ENCODE results near the gene ADRM1.

ADRM1 gene

DNA sequence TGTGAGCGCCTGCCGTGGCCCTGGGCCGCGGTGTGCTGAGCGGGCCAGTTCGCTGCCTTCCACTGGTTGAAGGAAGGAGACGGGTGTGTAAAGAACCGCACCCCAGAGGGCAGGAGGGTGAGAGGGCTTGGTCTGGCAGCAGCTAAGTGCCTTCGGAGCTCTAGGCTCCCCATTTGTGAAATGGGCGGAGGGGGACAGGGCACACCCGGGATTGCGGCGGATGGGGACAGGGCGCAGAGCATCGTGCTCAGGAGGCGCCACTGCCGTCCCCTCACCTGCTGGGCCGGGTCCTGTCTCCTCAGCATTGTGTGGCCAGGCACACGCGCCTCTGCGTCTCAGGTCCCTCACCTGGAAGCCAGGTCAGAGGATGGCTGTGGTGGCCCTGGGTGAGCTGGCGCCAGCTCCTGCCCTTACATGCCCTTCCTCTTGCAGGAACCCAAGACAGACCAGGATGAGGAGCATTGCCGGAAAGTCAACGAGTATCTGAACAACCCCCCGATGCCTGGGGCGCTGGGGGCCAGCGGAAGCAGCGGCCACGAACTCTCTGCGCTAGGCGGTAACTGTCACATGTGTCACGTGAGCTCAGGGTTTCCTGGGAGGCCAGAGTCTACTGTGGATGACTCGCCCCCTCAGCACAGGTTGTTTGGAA is 3.1 kb downstream of the ADRM1 start:
- H3K79me2 ChIP-seq (ENCODE audit: control insufficient read depth, low read length), result peaks cover 46% of the 10 kb centered on the region
- no peak overlapping the region for H3K4me3 ChIP-seq (ENCODE audit: low read length)
- H3K4me1 ChIP-seq (ENCODE audit: control insufficient read depth, low read length), result peaks cover 17% of the 10 kb centered on the region
- no peaks in the 10 kb centered on the region for H3K9me2 ChIP-seq (replicated peaks; ENCODE audit: control insufficient read depth, low read length)
- no peaks in the 10 kb centered on the region for H3K9me3 ChIP-seq (ENCODE audit: control insufficient read depth, insufficient read depth, low read length)
- no peaks in the 10 kb centered on the region for H3K27me3 ChIP-seq (ENCODE audit: control insufficient read depth, low read length)
- peaks cover 66% of the 10 kb centered on the region for H3K36me3 ChIP-seq (ENCODE audit: control insufficient read depth, low read length)
- no peak for TF ChIP-seq EZH2phosphoT487 (IDR thresholded peaks at IDR 0.05; ENCODE audit: borderline replicate concordance, low read length)
- TF ChIP-seq, protein P1, sequence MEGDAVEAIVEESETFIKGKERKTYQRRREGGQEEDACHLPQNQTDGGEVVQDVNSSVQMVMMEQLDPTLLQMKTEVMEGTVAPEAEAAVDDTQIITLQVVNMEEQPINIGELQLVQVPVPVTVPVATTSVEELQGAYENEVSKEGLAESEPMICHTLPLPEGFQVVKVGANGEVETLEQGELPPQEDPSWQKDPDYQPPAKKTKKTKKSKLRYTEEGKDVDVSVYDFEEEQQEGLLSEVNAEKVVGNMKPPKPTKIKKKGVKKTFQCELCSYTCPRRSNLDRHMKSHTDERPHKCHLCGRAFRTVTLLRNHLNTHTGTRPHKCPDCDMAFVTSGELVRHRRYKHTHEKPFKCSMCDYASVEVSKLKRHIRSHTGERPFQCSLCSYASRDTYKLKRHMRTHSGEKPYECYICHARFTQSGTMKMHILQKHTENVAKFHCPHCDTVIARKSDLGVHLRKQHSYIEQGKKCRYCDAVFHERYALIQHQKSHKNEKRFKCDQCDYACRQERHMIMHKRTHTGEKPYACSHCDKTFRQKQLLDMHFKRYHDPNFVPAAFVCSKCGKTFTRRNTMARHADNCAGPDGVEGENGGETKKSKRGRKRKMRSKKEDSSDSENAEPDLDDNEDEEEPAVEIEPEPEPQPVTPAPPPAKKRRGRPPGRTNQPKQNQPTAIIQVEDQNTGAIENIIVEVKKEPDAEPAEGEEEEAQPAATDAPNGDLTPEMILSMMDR (IDR thresholded peaks at IDR 0.05; ENCODE audit: low read depth, low read length, poor library complexity, severe bottlenecking), result no peak
- peaks cover 6% of the 10 kb centered on the region; the same call in 1 of the 2 replicates for H3F3A ChIP-seq (ENCODE audit: control insufficient read depth, insufficient read depth)
- peaks cover 32% of the 10 kb centered on the region for H4K20me1 ChIP-seq (ENCODE audit: control insufficient read depth, insufficient read depth, low read depth, low read length)
- H3K27ac ChIP-seq (ENCODE audit: low read depth, low read length), result no peak overlapping the region
- H3K4me2 ChIP-seq (ENCODE audit: low read length), result peak overlapping the region; percentile 88; the same call in 1 of the 2 replicates

DNA sequence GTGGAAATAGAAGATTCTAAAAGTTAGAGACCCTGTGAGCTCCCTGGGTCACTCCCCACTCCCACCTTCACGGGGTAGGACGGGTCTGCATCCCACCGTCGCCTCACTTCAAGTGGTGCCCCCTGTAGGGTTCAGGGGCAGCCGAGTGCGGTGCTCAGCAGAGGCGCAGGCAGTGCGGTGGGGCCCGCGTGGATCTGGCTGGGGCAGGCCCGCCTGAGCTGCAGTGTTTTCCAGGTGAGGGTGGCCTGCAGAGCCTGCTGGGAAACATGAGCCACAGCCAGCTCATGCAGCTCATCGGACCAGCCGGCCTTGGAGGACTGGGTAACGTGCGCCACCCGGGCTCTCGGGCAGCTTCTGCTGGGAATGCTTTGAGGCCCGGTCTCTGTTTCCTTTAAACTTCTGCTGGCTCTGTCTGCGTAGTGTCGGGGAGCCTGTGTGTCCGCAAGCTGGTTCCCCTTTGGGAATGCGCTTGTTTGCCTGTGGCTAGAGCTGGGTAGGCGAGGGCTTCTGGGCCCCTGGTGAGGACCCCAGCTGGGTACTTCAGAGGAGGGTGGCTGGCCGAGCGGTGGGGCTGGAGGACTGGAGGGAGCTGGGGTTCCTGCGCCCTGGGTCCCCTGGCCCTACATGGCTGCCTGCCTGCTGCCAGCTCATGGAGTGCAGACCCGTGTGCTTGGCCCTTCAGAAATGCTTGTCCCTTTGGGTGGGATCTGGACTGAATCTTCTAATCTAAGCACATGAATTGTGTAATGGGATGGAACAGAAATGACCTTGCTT is 3.8 kb downstream of the ADRM1 start:
- Histone ChIP-seq H3K27ac (ENCODE audit: low read depth, low read length) (no peak overlapping the region), H3K27me3 (ENCODE audit: control insufficient read depth, low read length) (no peaks in the 10 kb centered on the region), H3K4me3 (ENCODE audit: low read length) (no peak overlapping the region), H3K9me3 (ENCODE audit: control insufficient read depth, insufficient read depth, low read length) (no peaks in the 10 kb centered on the region), H3K36me3 (ENCODE audit: control insufficient read depth, low read length) (peaks cover 66% of the 10 kb centered on the region), H3K4me2 (ENCODE audit: low read length) (no peak overlapping the region), H3K4me1 (ENCODE audit: control insufficient read depth, low read length) (peaks cover 17% of the 10 kb centered on the region), H3K79me2 (ENCODE audit: control insufficient read depth, low read length) (peaks cover 46% of the 10 kb centered on the region), H3F3A (ENCODE audit: control insufficient read depth, insufficient read depth) (0 out of 2 replicates have a peak, but pooled peaks cover 4% of the 10 kb centered on the region), H4K20me1 (ENCODE audit: control insufficient read depth, insufficient read depth, low read depth, low read length) (peaks cover 32% of the 10 kb centered on the region), H3K9me2 (replicated peaks; ENCODE audit: control insufficient read depth, low read length) (no peaks in the 10 kb centered on the region)
- TF ChIP-seq EZH2phosphoT487 (IDR thresholded peaks at IDR 0.05; ENCODE audit: borderline replicate concordance, low read length), result no peak

DNA sequence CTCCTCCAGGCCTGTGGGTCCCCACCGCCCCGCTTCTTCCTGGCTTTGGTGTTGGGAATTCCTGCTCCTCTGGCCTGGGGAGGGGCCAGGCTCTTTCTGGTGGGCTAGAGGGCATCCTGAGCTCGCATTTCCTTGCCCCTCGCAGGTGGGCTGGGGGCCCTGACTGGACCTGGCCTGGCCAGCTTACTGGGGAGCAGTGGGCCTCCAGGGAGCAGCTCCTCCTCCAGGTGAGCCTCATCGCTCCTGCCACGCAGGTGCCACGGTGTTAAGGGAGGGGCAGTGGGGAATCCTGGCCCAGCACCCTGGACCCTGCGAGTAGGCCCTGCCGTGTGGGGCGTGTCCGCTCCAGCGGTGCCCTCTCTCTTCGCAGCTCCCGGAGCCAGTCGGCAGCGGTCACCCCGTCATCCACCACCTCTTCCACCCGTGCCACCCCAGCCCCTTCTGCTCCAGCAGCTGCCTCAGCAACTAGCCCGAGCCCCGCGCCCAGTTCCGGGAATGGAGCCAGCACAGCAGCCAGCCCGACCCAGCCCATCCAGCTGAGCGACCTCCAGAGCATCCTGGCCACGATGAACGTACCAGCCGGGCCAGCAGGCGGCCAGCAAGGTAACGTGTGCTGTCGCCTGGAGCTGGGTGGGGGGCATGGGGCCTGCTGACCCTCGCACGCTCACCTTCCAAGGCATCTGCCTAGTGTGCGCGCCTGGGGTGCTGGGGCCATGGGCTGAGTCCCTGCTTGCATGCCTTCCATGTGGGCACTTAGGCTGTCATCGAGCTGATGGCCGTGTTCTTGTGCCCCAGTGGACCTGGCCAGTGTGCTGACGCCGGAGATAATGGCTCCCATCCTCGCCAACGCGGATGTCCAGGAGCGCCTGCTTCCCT is 4.7 kb downstream of the ADRM1 start:
- Histone ChIP-seq H3K4me3 (ENCODE audit: low read length) (no peak overlapping the region), H3K9me3 (ENCODE audit: control insufficient read depth, insufficient read depth, low read length) (no peaks in the 10 kb centered on the region), H3K79me2 (ENCODE audit: control insufficient read depth, low read length) (peaks cover 44% of the 10 kb centered on the region), H3K36me3 (ENCODE audit: control insufficient read depth, low read length) (peaks cover 66% of the 10 kb centered on the region), H4K20me1 (ENCODE audit: control insufficient read depth, insufficient read depth, low read depth, low read length) (peaks cover 32% of the 10 kb centered on the region), H3F3A (ENCODE audit: control insufficient read depth, insufficient read depth) (0 out of 2 replicates have a peak, but pooled peaks cover 4% of the 10 kb centered on the region), H3K9me2 (replicated peaks; ENCODE audit: control insufficient read depth, low read length) (no peaks in the 10 kb centered on the region), H3K4me1 (ENCODE audit: control insufficient read depth, low read length) (peaks cover 17% of the 10 kb centered on the region), H3K4me2 (ENCODE audit: low read length) (no peak overlapping the region), H3K27me3 (ENCODE audit: control insufficient read depth, low read length) (no peaks in the 10 kb centered on the region), H3K27ac (ENCODE audit: low read depth, low read length) (no peak overlapping the region)
- TF ChIP-seq EZH2phosphoT487 (IDR thresholded peaks at IDR 0.05; ENCODE audit: borderline replicate concordance, low read length), result no peak
- TF ChIP-seq, protein P1 (IDR thresholded peaks at IDR 0.05; ENCODE audit: low read depth, low read length, poor library complexity, severe bottlenecking), result no peak

Data from DOHH2 (cell line).